GM18861 (cell line): ENCODE results near the gene ITCH.
"Not testable (repeated sequence)": the region's sequence is repeated elsewhere in the genome, so short reads cannot be mapped to it uniquely, and the experiment has no call there.

Experiments used
- ATAC-seq: cut with Tn5 transposase; IDR thresholded peaks from one replicate; pipeline ENCODE4 v1.9.1; 2021; ENCODE audit not compliant: unreplicated experiment

ITCH gene

GRCh38 chr20:34449674-34450592 is 86.9 kb downstream of the ITCH start:
- ATAC-seq: no peak

DNA sequence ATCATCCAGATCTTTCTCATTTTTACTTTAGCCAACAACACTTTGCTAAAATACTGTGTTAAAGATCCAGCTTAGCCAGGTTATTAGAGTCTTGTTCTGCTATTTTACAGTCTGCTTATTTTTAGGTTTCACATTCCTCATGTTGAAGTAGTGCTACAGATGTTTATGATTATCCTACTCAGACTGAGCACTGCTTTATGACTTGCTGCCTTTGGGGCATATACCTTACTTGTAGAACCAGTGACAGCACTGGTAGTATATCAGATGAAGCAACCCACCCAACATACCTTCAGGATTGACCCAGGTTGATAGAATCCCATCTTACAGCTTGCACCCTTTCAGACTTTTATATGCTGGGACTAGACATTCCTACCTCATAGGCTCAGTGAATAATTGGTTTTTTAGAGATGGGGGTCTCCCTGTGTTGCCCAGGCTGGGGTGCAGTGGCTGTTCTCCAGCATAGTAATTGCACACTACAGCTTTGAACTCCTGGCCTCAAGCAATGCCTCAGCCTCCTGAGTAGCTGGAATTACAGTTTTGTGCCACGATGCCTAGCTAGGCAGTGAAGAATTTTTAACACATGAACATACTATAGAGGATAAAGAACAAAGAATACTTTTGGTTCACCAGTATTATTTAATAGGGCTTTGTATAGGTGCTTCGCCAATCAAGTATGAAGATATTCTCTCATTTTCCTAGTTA is 89.4 kb downstream of the ITCH start:
- no peak for ATAC-seq

- ATAC-seq: no peak
These were observed 95.6 kb downstream of the ITCH start for GRCh38 chr20:34458631-34459030.

- no peak for ATAC-seq
These were observed 96.3 kb downstream of the ITCH start for GRCh38 chr20:34459209-34459897.

GRCh38 chr20:34461779-34462087 is 98.7 kb downstream of the ITCH start:
- no peak for ATAC-seq

DNA sequence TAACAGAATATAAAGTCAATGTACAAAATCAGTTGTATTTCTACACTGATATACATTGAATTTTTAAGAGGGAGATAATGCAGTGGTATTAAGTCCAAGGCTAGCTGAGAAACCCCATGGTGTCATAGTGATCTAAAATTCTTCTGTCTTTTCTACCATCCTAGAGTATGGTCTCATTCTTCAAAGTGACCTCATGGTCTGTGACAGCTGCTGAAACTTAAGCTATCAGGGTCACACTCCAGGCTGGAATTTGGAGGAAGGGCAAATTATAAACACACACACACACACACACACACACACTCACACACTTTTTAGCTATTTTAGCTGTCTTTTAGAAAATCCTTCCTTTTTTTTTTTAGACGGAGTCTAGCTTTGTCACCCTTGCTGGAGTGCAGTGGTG is 105.9 kb downstream of the ITCH start:
- no peak for ATAC-seq

DNA sequence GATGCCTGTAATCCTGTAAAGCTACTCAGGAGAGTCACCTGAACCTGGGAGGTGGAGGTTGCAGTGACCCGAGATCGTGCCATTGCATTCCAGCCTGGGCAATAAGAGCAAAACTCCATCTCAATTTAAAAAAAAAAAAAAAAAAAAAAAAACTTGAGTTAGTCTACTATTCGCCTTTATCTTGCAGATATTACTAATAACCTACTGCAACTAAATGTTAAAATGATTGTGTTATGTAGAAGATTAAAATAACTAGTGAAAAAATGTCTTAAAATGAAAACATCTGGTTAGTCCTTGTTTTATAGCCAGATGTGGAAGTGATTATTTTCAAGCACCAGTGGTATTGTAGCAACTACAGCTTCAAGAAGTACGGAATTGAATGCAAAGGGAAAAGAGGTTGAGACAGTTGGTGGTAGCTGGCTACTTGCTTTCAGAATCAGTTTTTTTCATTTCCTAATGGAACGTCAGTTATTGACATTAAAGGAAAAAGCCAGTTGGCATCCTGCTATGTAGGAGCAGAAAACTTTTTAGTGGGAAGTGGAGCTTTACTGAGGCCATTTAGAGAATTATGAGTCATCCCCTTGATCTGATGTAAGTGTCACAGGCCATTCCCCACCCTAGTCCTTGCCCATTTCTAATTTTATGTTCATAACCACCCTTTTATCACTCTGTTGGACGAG is 109.3 kb downstream of the ITCH start:
- no peak for ATAC-seq

DNA sequence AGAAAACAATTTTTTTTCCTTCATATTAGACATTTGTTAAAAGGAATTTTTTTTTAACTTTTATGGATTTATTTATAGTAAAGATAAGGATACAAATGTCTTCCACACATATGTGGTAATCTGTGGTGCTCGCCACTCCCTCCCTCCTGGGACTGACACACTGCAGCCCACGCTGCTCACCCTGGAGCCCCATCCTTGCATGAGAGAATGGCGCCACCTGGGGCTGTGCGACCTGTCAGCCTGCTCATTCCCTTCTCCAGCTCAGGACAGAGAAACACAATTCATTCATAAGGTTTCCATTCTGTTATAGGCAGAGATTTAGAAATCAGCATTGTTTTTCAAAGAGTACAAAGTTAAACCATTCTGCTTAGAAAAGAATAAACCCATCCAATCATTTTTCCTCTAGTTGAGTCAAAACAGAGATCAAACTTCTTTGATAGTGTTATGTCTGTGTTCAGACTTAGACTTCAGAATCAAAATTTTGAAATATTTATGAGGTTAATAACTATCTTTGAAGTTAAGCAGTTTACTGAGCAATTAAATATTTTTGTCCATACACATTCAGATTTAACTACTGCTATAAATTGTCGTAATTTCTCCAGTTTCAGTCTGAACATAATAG is 110.3 kb downstream of the ITCH start:
- ATAC-seq: no peak

DNA sequence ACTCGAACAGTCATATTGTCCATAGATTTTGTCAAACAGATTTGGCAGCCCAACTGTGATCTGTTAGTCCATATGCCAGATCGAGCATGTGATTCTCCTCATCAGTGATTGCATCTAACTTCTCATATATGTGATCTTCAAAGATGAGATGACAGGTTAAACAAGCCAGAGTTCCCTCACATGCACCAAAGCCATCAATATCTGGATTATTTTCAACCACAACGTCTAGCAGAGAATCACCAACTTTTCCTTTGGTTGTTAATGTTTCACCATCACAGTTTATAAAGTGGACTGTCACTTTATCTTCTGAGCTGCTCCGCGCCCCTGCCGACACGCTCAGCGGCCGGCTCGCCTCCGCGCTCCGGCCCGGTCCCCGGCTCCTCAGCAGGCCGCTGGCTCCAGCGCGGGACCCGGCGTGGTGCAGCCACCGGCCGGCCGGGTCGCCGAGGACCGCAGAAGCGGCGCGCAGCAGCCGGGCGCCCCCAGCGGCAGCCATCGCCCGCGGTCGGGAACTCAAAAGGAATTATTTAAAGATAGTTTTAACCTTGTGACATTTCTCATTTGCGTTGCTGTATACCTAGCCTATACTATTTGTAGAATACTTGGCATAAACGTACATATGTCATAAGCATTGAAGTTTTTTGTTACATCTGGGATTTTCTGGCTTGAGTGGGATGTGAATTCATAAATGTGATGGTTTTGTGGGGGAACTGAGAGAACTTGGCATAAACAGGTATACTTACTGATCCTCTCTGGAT is 113.1 kb downstream of the ITCH start:
- ATAC-seq: no peak

DNA sequence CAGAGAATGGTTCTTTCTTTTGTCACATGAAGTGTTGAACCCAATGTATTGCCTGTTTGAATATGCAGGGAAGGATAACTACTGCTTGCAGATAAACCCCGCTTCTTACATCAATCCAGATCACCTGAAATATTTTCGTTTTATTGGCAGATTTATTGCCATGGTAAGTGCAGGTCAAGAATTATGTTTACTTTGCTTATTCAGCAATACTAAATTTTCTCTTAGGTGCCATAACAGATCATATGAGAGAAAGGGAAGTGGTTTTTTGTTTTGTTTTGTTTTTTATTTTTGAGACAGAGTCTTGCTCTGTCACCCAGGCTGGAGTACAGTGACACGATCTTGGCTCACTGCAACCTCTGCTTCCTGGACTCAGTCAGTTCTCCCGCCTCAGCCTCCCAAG is 116.6 kb downstream of the ITCH start:
- no peak for ATAC-seq

- ATAC-seq: not testable (repeated sequence)
These were observed 119.1 kb downstream of the ITCH start for GRCh38 chr20:34482154-34482553.

DNA sequence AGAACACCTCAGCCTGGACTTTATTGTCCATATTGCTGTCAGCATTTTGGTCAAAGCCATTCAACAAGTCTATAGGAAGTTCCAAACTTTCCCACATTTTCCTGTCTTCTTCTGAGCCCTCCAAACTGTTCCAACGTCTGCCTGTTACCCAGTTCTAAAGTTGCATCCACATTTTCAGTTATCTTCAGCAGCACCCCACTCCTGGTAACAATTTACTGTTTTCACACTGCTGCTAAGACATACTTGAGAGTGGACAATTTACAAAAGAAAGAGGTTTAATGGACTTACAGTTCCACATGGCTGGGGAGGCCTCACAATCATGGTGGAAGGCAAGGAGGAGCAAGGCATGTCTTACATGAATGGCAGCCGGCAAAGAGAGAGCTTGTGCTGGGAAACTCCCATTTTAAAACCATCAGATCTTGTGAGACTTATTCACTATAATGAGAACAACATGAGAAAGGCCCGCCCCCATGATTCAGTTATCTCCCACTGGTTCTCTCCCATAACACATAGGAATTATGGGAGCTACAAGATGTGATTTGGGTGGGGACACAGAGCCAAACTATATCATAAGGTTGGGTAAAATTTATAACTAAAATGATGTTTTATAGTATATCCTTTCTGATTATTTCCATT is 120.6 kb downstream of the ITCH start:
- ATAC-seq: not testable (repeated sequence)

- ATAC-seq: no peak
These were observed 122.1 kb downstream of the ITCH start for GRCh38 chr20:34485068-34485634.

- ATAC-seq: no peak
These were observed 128.3 kb downstream of the ITCH start for GRCh38 chr20:34491226-34491931.

- no peak for ATAC-seq
These were observed 128.9 kb downstream of the ITCH start for GRCh38 chr20:34491932-34492509.

DNA sequence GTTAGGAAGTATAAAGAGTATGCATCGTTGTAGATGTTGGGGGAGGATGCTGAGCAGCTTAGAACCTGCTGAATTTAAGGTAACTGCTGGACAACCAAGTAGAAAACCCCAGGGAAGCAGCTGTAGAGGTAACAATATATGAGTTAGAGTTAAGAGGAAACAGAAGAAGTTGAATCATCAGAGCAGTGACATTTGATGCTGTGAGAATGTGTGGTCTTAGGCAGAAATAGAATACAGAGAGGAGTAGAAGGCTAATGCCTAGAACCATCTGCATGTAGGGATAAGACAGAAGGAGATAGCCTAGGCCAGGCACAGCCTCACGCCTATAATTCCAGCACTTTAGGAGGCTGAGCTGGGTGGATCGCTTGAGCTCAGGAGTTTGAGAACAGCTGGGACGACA is 130.6 kb downstream of the ITCH start:
- ATAC-seq: no peak

GRCh38 chr20:34495307-34495706 is 132.2 kb downstream of the ITCH start:
- no peak for ATAC-seq

DNA sequence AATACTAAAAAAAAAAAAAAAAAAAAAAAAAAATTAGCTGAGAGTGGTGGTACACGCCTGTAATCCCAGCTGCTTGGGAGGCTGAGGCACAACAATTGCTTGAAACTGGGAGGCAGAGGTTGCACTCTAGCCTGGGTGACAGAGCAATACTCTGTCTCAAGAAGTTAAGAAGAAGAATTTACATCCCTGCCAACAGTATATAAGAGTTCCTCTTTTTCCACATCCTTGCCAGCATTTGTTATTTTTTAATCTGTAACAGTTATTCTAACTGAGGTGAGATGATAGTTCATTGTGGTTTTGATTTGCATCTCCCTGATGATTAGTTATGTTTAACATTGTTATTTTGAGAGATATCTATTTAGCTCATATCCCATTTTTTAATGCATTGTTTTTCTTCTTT is 132.8 kb downstream of the ITCH start:
- ATAC-seq: no peak
